K562 (cell line): ENCODE results near the gene SIRPD. TPM values are rescaled to one million over a fixed set of nuclear protein-coding genes. Genes with fewer than 3 reads are reported as not detected.

ENCODE experiments used
- ATAC-seq: fragments of 200-7000 bp; cut with Tn5 transposase; 3 replicates; pipeline ENCODE4 v1.9.1; 2020; ENCODE audit warnings: moderate library complexity
- BruUV-seq: library from RNA; stranded (reverse); fragments of 400-500 nt; replicated peaks from 2 replicates; lab custom pipeline; 2021; lab: Mats Ljungman, UMichigan
- CTCF ChIA-PET: fragments of 300-600 bp; formaldehyde crosslinking; extraction: SDS; loops from one replicate; lab custom pipeline; 2021; ENCODE audit warnings: low intra/inter-chr PET ratio; lab: Yijun Ruan, JAX
- POLR2A ChIA-PET: fragments of 300-600, 350-650 bp; sonication (Branson Sonifier 250); formaldehyde crosslinking; extraction: SDS; loops from one replicate; lab custom pipeline; 2021; ENCODE audit warnings: antibody characterized with exemption, inconsistent platforms; lab: Yijun Ruan, JAX
- DNase-seq, 4 experiments: peaks; one replicate each; pipeline versions ENCODE4 v3.0.0 to v3.0.0-alpha.2; 2011 to 2018; ENCODE audit warnings: low spot score in 3 of 4, mixed read lengths in 3 of 4; ENCODE audit errors: extremely low read depth in 1 of 4
- FAIRE-seq: peaks from 2 replicates; lab custom pipeline; 2011; peaks lifted over from hg19 to GRCh38; lab: Jason Lieb, UNC
- H2AFZ ChIP-seq: 2 replicates; pipeline ENCODE4 v1.6.0; 2011; ENCODE audit warnings: low read depth, low read length, control low read depth, inconsistent platforms
- H3K27ac ChIP-seq: fragments of 200-600 bp; 3 replicates; pipeline ENCODE4 v1.8.0; 2011; ENCODE audit warnings: low read depth, mild to moderate bottlenecking, control low read depth, inconsistent platforms, low read length, moderate library complexity, mixed read lengths; ENCODE audit errors: extremely low read depth
- H3K27me3 ChIP-seq, 2 experiments: fragments of 300-600 bp in 1 of 2; 2 replicates in 1 of 2; 3 replicates in 1 of 2; pipeline versions ENCODE4 v1.6.0 to v1.8.0; 2011; ENCODE audit warnings: inconsistent platforms in 2 of 2, low read length in 2 of 2, mild to moderate bottlenecking in 1 of 2, mixed read lengths in 1 of 2, moderate library complexity in 1 of 2; ENCODE audit not compliant: control insufficient read depth in 2 of 2, insufficient read depth in 2 of 2
- H3K36me3 ChIP-seq: fragments of 300-600 bp; 3 replicates; pipeline ENCODE4 v1.8.0; 2011; ENCODE audit warnings: mild to moderate bottlenecking, low read length, inconsistent platforms; ENCODE audit not compliant: control insufficient read depth, insufficient read depth
- H3K4me1 ChIP-seq, 2 experiments: fragments of 200-600 bp in 1 of 2; replicated peaks in 1 of 2; 2 replicates in 1 of 2; 3 replicates in 1 of 2; pipeline versions ENCODE4 v1.5.1 to v1.8.0; 2011; ENCODE audit warnings: inconsistent platforms in 2 of 2, low read length in 2 of 2, mild to moderate bottlenecking in 1 of 2, mixed read lengths in 1 of 2, moderate library complexity in 1 of 2; ENCODE audit not compliant: control insufficient read depth in 2 of 2, insufficient read depth in 2 of 2
- H3K4me2 ChIP-seq: 2 replicates; pipeline ENCODE4 v1.6.1; 2011; ENCODE audit warnings: low read length, control low read depth, inconsistent platforms, mixed read lengths; ENCODE audit not compliant: insufficient read depth
- H3K4me3 ChIP-seq: fragments of 200-600 bp; sonication (generic), shearing (Covaris generic); 2 replicates; pipeline ENCODE4 v1.5.1; 2016; ENCODE audit warnings: control low read depth, inconsistent platforms
- H3K79me2 ChIP-seq: fragments of 200-600 bp; 3 replicates; pipeline ENCODE4 v1.8.0; 2011; ENCODE audit warnings: low read length, inconsistent platforms; ENCODE audit not compliant: control insufficient read depth, insufficient read depth
- H3K9ac ChIP-seq, 2 experiments: 2 replicates each; pipeline versions ENCODE4 v1.6.0 to v1.6.1; 2011; ENCODE audit warnings: low read depth in 2 of 2, low read length in 2 of 2, control low read depth in 1 of 2, inconsistent platforms in 1 of 2, mild to moderate bottlenecking in 1 of 2, mixed read lengths in 1 of 2; ENCODE audit not compliant: insufficient read depth in 1 of 2
- H3K9me1 ChIP-seq: one replicate; pipeline ENCODE4 v1.6.0; 2011; ENCODE audit warnings: inconsistent platforms, mild to moderate bottlenecking, low read length, moderate library complexity; ENCODE audit not compliant: control insufficient read depth, insufficient read depth
- H3K9me3 ChIP-seq: replicated peaks from 2 replicates; pipeline ENCODE4 v1.5.1; 2011; ENCODE audit warnings: low read depth, low read length, inconsistent platforms; ENCODE audit not compliant: control insufficient read depth, insufficient read depth
- H4K20me1 ChIP-seq: replicated peaks from 2 replicates; pipeline ENCODE4 v1.6.1; 2011; ENCODE audit warnings: low read length, inconsistent platforms, mixed read lengths; ENCODE audit not compliant: control insufficient read depth, insufficient read depth
- COPS2 ChIP-seq: fragments of 450-650 bp; conservative IDR thresholded peaks from 2 replicates; pipeline ENCODE4 v1.6.1; 2016; ENCODE audit warnings: mild to moderate bottlenecking, moderate library complexity
- CTCF ChIP-seq, 3 experiments: IDR thresholded peaks in 2 of 3; conservative IDR thresholded peaks in 1 of 3; 2 replicates each; pipeline ENCODE4 v1.5.1; 2011 to 2012; ENCODE audit warnings: low read length in 3 of 3, mild to moderate bottlenecking in 3 of 3, control low read depth in 2 of 3, improper control_type of control experiment in 1 of 3, inconsistent platforms in 1 of 3, low read depth in 1 of 3, mixed read lengths in 1 of 3, moderate library complexity in 1 of 3; ENCODE audit not compliant: insufficient read depth in 2 of 3
- FOSL1 ChIP-seq: fragments of 200-800 bp; sonication (Bioruptor generic); conservative IDR thresholded peaks from 2 replicates; pipeline ENCODE4 v1.6.1; 2016; ENCODE audit warnings: missing genetic modification characterization, missing compliant biosample characterization
- PREB ChIP-seq: sonication (generic); formaldehyde crosslinking; IDR thresholded peaks from 2 replicates; pipeline ENCODE4 v1.8.1; 2023; ENCODE audit warnings: mild to moderate bottlenecking, missing genetic modification reagents
- PTRF ChIP-seq: fragments of 450-650 bp; IDR thresholded peaks from 2 replicates; pipeline ENCODE4 v1.6.1; 2016; ENCODE audit warnings: mild to moderate bottlenecking, missing genetic modification characterization, missing compliant biosample characterization
- SNRNP70 ChIP-seq: fragments of 200-400 bp; formaldehyde crosslinking; optimal IDR thresholded peaks from 2 replicates; pipeline ENCODE3; 2017; ENCODE audit warnings: low read depth, low read length
- TBL1XR1 ChIP-seq, 2 experiments: IDR thresholded peaks; 2 replicates each; pipeline ENCODE4 v1.6.1; 2012; ENCODE audit warnings: improper control_type of control experiment in 2 of 2, low read length in 2 of 2, mild to moderate bottlenecking in 1 of 2
- THAP7 ChIP-seq: fragments of 250-450 bp; sonication (Bioruptor Pico); IDR thresholded peaks from 2 replicates; pipeline ENCODE4 v1.5.0; 2021
- XRCC4 ChIP-seq: IDR thresholded peaks from one replicate; pipeline ENCODE4 v1.6.1; 2011; ENCODE audit not compliant: insufficient read depth, insufficient read length; ENCODE audit errors: extremely low read depth
- ZNF217 ChIP-seq: sonication (generic); formaldehyde crosslinking; IDR thresholded peaks from 2 replicates; pipeline ENCODE4 v1.8.0; 2022; ENCODE audit warnings: mild to moderate bottlenecking, missing genetic modification reagents
- ZNF79 ChIP-seq: fragments of 250-450 bp; sonication (Bioruptor Pico); IDR thresholded peaks from 2 replicates; pipeline ENCODE4 v1.4.0; 2020; ENCODE audit warnings: low read depth, mild to moderate bottlenecking, moderate library complexity
- ZSCAN32 ChIP-seq: fragments of 450-650 bp; formaldehyde crosslinking; IDR thresholded peaks from 2 replicates; pipeline ENCODE4 v1.4.0; 2020; ENCODE audit warnings: mild to moderate bottlenecking, moderate library complexity
- WGBS: fragments of 100-300 bp; shearing (Covaris generic); methylation state at CpG from one replicate; pipeline ENCODE4 v1.1.6; 2016; ENCODE audit warnings: low coverage, mixed read lengths; ENCODE audit not compliant: insufficient coverage; ENCODE audit errors: missing lambda C conversion rate; 5-methylcytosine and 5-hydroxymethylcytosine counted together
- in situ Hi-C: fragments of 300-500 bp; cut with MboI; formaldehyde crosslinking; loops from 4 replicates; pipeline ENCODE4 v1.15.0; 2018; ENCODE audit warnings: inconsistent platforms, mixed read lengths
- intact Hi-C: fragments of 100-400 bp; cut with micrococcal nuclease; formaldehyde crosslinking; loops from 2 replicates; pipeline ENCODE4 v1.14.2; 2022
- polyA plus RNA-seq, 8 experiments: library from polyadenylated mRNA; depleted of rRNA in 4 of 8; stranded (reverse) in 5 of 8; unstranded in 3 of 8; fragments of >200 nt; fragmentation: Nextera tagmentation in 2 of 8; fragmentation: Illumina TruSeq in 1 of 8; extraction: Ambion mirVana in 2 of 8; extraction: Trizol in 1 of 8; gene quantifications; 2 replicates each; pipeline versions ENCODE4 v1.2.1 to v1.2.3, GENCODE V29; 2011 to 2014; ENCODE audit warnings: inconsistent platforms in 1 of 8, missing spikeins in 1 of 8
- total RNA-seq, 7 experiments: library from RNA; depleted of rRNA in 6 of 7; stranded (reverse); fragments of >200 nt in 6 of 7; fragmentation: Illumina TruSeq in 2 of 7; extraction: Trizol in 2 of 7; gene quantifications; 2 replicates each; pipeline versions ENCODE4 v1.2.1 to v1.2.3, GENCODE V29; 2011 to 2021; ENCODE audit warnings: low replicate concordance in 1 of 7

Gene SIRPD
- total and polyA plus RNA-seq, 9 of the 15 experiments (the other 6 are each of a cell fraction or from before 2014, with no cell fraction given), result not detected

GRCh38 chr20:1534526-1534925, 23.0 kb downstream of the SIRPD start:
- Histone ChIP-seq H3K4me1 (no peaks in the 10 kb centered on the region; a peak in 1 of 5 replicates), H3K36me3 (no peaks in the 10 kb centered on the region), H3K27ac (no peak overlapping the region), H3K9ac (no peak overlapping the region), H3K4me3 (no peak overlapping the region), H3K4me2 (no peak overlapping the region), H4K20me1 (no peaks in the 10 kb centered on the region), H3K27me3 (no peaks in the 10 kb centered on the region; a peak in 2 of 5 replicates), H2AFZ (no peak overlapping the region), H3K79me2 (no peaks in the 10 kb centered on the region), H3K9me1 (no peaks in the 10 kb centered on the region), H3K9me3 (no peaks in the 10 kb centered on the region)
- ATAC-seq (no peak), DNase-seq (no peak), FAIRE-seq (no peak)
- TF ChIP-seq TBL1XR1 (IDR thresholded peaks at IDR 0.05; ENCODE audit: low read length in 2 of 2) (no peak), COPS2 (no peak), PTRF (tag) (no peak), ZSCAN32 (CRISPR knock-in tag) (no peak)
- POLR2A ChIA-PET, result no interaction called here
- in situ Hi-C loops, result no loop called here
- WGBS, result 8% methylated on average over 5 of the region's 5 CpGs
- CTCF ChIA-PET, result no interaction called here
- intact Hi-C loops, result no loop called here
- no TSS peak for BruUV-seq

- Histone ChIP-seq H3K4me1 (no peaks in the 10 kb centered on the region; a peak in 1 of 5 replicates), H2AFZ (no peak overlapping the region), H3K27ac (no peak overlapping the region), H3K9me1 (no peaks in the 10 kb centered on the region), H3K4me3 (no peak overlapping the region), H3K9me3 (no peaks in the 10 kb centered on the region), H3K9ac (no peak overlapping the region), H3K36me3 (no peaks in the 10 kb centered on the region), H3K4me2 (no peak overlapping the region), H4K20me1 (no peaks in the 10 kb centered on the region), H3K79me2 (no peaks in the 10 kb centered on the region), H3K27me3 (no peaks in the 10 kb centered on the region; a peak in 2 of 5 replicates)
- 0 out of 3 replicates have a peak, but pooled peaks have one; percentile 47 for ATAC-seq
- CTCF ChIA-PET, result no interaction called here
- DNase-seq, result peak in 1 of 4 experiments; percentile 4
- in situ Hi-C loops (no loop called here), intact Hi-C loops (no loop called here)
- POLR2A ChIA-PET, result no interaction called here
- BruUV-seq, result no TSS peak
- 0% methylated on average over 4 of the region's 4 CpGs for WGBS
- FAIRE-seq, result no peak
- TF ChIP-seq CTCF (IDR thresholded peaks at IDR 0.05 in 2 of 3, conservative IDR thresholded peaks at IDR 0.05 in 1 of 3; ENCODE audit: insufficient read depth in 2 of 3, low read depth in 1 of 3, low read length in 3 of 3), result peak in 1 of 3 experiments; percentile 44; a peak in 2 of 6 replicates
- TF ChIP-seq PREB (CRISPR knock-in tag), result no peak
- no peak for TF ChIP-seq ZNF217 (CRISPR knock-in tag)
- TF ChIP-seq FOSL1 (tag), result no peak
- no peak for TF ChIP-seq THAP7 (CRISPR knock-in tag)
- TF ChIP-seq SNRNP70, result no peak
- TF ChIP-seq ZNF79, result no peak
- TF ChIP-seq XRCC4, result no peak
Measured at GRCh38 chr20:1533059-1533458, 24.4 kb downstream of the SIRPD start.
